HepG2 (cell line): ENCODE results near the gene AMZ1.
"Not testable (repeated sequence)": the region's sequence is repeated elsewhere in the genome, so short reads cannot be mapped to it uniquely, and the experiment has no call there.

Source experiments
- CTCF ChIP-seq: sonication (generic); formaldehyde crosslinking; IDR thresholded peaks from 2 replicates; pipeline ENCODE4 v1.5.0; 2020; ENCODE audit warnings: mild to moderate bottlenecking, missing genetic modification reagents, moderate library complexity
- HDAC2 ChIP-seq: sonication (generic); formaldehyde crosslinking; IDR thresholded peaks from 2 replicates; pipeline ENCODE4 v1.4.0; 2020; ENCODE audit warnings: missing genetic modification reagents
- NFE2L1 ChIP-seq: sonication (generic); formaldehyde crosslinking; IDR thresholded peaks from 2 replicates; pipeline ENCODE4 v1.4.0; 2020; ENCODE audit warnings: missing genetic modification reagents, mild to moderate bottlenecking, borderline replicate concordance
- NFYB ChIP-seq: sonication (generic); formaldehyde crosslinking; IDR thresholded peaks from 2 replicates; pipeline ENCODE4 v1.4.0; 2020; ENCODE audit warnings: missing genetic modification reagents
- POLR2A ChIP-seq, 2 experiments: IDR thresholded peaks; 2 replicates each; pipeline ENCODE4 v1.6.1; 2011; ENCODE audit warnings: low read depth in 2 of 2, low read length in 2 of 2, mild to moderate bottlenecking in 1 of 2, moderate library complexity in 1 of 2; ENCODE audit not compliant: insufficient read depth in 1 of 2
- POLR2AphosphoS2 ChIP-seq: IDR thresholded peaks from 2 replicates; pipeline ENCODE4 v1.6.1; 2011; ENCODE audit warnings: low read depth, low read length, improper control_type of control experiment
- POLR2G ChIP-seq: fragments of 200-400 bp; formaldehyde crosslinking; IDR thresholded peaks from 2 replicates; pipeline ENCODE4 v1.6.1; 2018; ENCODE audit warnings: mild to moderate bottlenecking, low read depth, low read length, moderate library complexity
- TBP ChIP-seq: sonication (generic); formaldehyde crosslinking; IDR thresholded peaks from 2 replicates; pipeline ENCODE4 v1.5.0; 2020; ENCODE audit warnings: missing genetic modification reagents
- ZBTB44 ChIP-seq: sonication (generic); formaldehyde crosslinking; IDR thresholded peaks from 2 replicates; pipeline ENCODE4 v1.4.0; 2020; ENCODE audit warnings: missing genetic modification reagents
- ZBTB7A ChIP-seq: sonication (generic); formaldehyde crosslinking; IDR thresholded peaks from 2 replicates; pipeline ENCODE4 v1.8.0; 2022; ENCODE audit warnings: mild to moderate bottlenecking, missing genetic modification reagents
- ZNF276 ChIP-seq: sonication (generic); formaldehyde crosslinking; IDR thresholded peaks from 2 replicates; pipeline ENCODE4 v1.4.0; 2020; ENCODE audit warnings: mild to moderate bottlenecking, low read depth, missing genetic modification reagents

- not testable (repeated sequence) for TF ChIP-seq ZBTB44; HDAC2 (CRISPR knock-in tag); POLR2AphosphoS2; POLR2G; ZBTB7A (CRISPR knock-in tag); TBP (CRISPR knock-in tag); CTCF (CRISPR knock-in tag); NFYB (CRISPR knock-in tag); POLR2A (IDR thresholded peaks at IDR 0.05; ENCODE audit: insufficient read depth in 1 of 2, low read depth in 2 of 2, low read length in 2 of 2); NFE2L1 (CRISPR knock-in tag); ZNF276 (CRISPR knock-in tag)
Observed at GRCh38 chr7:2679135-2680127, 8.6 kb upstream of the AMZ1 start.
